Measurements from ENCODE around the gene MYO5C. TPM values are rescaled to one million over a fixed set of nuclear protein-coding genes. Genes with fewer than 3 reads are reported as not detected.
A peak's percentile ranks its signal among the peaks of the same experiment; 100 is the strongest.

Gene MYO5C
- total and polyA plus RNA-seq, 2 of the 4 experiments (the other 2 are of a cell fraction), result under 0.01 to 0.03 TPM

GRCh38 chr15:52307847-52308246 lies 12.2 kb upstream of the MYO5C start:
- no TSS peak for BruUV-seq (replicated peaks)
- Histone ChIP-seq H2BK120ac (ENCODE audit: low read depth, low read length) (no peak overlapping the region), H2AK5ac (ENCODE audit: low read depth, low read length) (no peak overlapping the region), H3K9ac (ENCODE audit: low read depth, low read length) (no peak overlapping the region), H3K27ac (ENCODE audit: insufficient read depth, low read length) (no peak overlapping the region), H2BK5ac (ENCODE audit: low read depth, low read length, poor library complexity, severe bottlenecking) (no peak overlapping the region), H3K27me3 (ENCODE audit: control insufficient read depth, insufficient read depth, low read length) (no peaks in the 10 kb centered on the region), H3K79me1 (ENCODE audit: low read depth in 1 of 2, low read length in 2 of 2) (no peaks in the 10 kb centered on the region), H3K4me3 (ENCODE audit: insufficient read depth, low read depth, low read length) (no peak overlapping the region), H4K5ac (ENCODE audit: low read depth, low read length) (no peak overlapping the region), H3K56ac (ENCODE audit: extremely low read depth, insufficient read depth, low read length) (no peak overlapping the region), H3K4me2 (ENCODE audit: low read depth, low read length) (no peak overlapping the region), H3K18ac (ENCODE audit: low read depth, low read length) (no peak overlapping the region), H3K9me3 (ENCODE audit: control insufficient read depth, insufficient read depth, low read length) (no peaks in the 10 kb centered on the region), H4K8ac (ENCODE audit: low read depth in 2 of 2, low read length in 2 of 2) (no peak overlapping the region), H4K91ac (ENCODE audit: insufficient read depth, low read depth, low read length) (no peak overlapping the region), H2BK15ac (ENCODE audit: low read depth, low read length) (no peak overlapping the region), H3K9me1 (ENCODE audit: insufficient read depth, low read length) (no peaks in the 10 kb centered on the region; the same call in 1 of the 2 replicates), H3K23ac (ENCODE audit: low read depth, low read length) (no peak overlapping the region), H3K4ac (ENCODE audit: low read depth, low read length) (no peak overlapping the region), H4K20me1 (ENCODE audit: insufficient read depth, low read length) (no peaks in the 10 kb centered on the region), H2BK20ac (ENCODE audit: low read depth, low read length) (no peak overlapping the region), H2AFZ (replicated peaks; ENCODE audit: low read length, poor library complexity) (no peak overlapping the region), H3K4me1 (ENCODE audit: control insufficient read depth, insufficient read depth, low read length) (no peaks in the 10 kb centered on the region; the same call in 1 of the 2 replicates), H2AK9ac (replicated peaks; ENCODE audit: low read depth, low read length, poor library complexity) (no peak overlapping the region), H3K14ac (replicated peaks; ENCODE audit: low read depth, low read length) (no peak overlapping the region), H3K36me3 (ENCODE audit: control insufficient read depth, insufficient read depth, low read length) (peaks cover 1% of the 10 kb centered on the region; the same call in 1 of the 2 replicates)
- DNase-seq (no peak), ATAC-seq (ENCODE audit: low read depth) (no peak)
- ChIA-PET CTCF (no interaction called here), POLR2A (ENCODE audit: unreplicated experiment) (no interaction called here)
- dilution Hi-C loops (cut with HindIII; ENCODE audit: low sequenced_read_pairs, unreplicated experiment) (no loop called here), in situ Hi-C loops (cut with MboI; ENCODE audit: low sequenced_read_pairs) (no loop called here), intact Hi-C loops (cut with micrococcal nuclease) (no loop called here)
- no CpG with 5 or more reads among the region's 4 CpGs for WGBS, 2 experiments (ENCODE audit: extremely low coverage in 2 of 2, insufficient read length in 1 of 2)
- TF ChIP-seq MAFK (IDR thresholded peaks at IDR 0.05; ENCODE audit: low read depth, low read length), result peak; percentile 48
- TF ChIP-seq RFX5 (IDR thresholded peaks at IDR 0.05; ENCODE audit: low read depth, low read length), result no peak
